Pericardium fibroblast (primary cell): Measurements from ENCODE around the gene ISOC2. TPM values are rescaled to one million over a fixed set of nuclear protein-coding genes. Genes with fewer than 3 reads are reported as not detected.

ENCODE experiments used
- total RNA-seq: library from RNA; depleted of rRNA; stranded (reverse); fragments of >200 nt; gene quantifications from 2 replicates; pipeline ENCODE4 v1.2.3, GENCODE V29; 2015

ISOC2 gene, protein sequence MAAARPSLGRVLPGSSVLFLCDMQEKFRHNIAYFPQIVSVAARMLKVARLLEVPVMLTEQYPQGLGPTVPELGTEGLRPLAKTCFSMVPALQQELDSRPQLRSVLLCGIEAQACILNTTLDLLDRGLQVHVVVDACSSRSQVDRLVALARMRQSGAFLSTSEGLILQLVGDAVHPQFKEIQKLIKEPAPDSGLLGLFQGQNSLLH
- 86.5 and 89.5 TPM in 2 replicates for total RNA-seq

DNA sequence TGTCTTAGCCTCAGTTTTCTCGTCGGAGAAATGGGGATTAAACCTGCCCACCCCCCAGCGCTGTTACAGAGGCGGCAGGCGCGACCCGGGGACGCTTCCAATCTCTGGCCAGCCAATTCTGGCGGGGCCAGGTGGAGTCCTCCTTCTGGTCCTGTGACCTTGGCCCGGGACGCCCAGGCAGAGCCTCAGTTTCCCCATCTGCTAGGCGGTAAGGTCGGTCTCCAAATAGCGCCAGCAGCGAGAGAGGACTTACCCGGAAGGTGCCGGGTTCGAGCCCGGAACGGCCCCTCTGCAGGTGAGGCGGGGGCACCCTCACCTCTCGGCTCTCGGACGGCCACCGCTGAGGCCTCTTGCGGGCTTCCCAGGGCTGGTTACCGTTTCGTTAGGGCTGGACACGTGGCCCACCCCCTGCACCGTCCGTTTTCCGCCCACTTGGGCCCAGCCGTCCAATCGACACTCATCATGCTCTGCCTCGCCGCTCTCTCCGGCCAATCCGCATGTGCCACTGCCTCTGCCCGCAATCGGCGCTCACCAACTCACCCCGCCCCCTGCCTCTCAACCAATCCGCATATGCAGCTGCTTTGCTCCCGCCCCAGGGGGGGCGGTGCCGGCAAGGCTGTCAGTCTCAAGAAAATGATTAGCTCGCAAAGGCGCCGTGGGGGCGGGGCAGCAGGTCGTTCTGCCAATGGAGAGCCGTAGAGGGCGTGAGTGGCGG lies at the start of gene ISOC2:
Gene ISOC2 (minus strand): TSS at position 384 of the 715 bp plus-strand sequence. CDS start 5,156 bp downstream, outside the sequence.

DNA sequence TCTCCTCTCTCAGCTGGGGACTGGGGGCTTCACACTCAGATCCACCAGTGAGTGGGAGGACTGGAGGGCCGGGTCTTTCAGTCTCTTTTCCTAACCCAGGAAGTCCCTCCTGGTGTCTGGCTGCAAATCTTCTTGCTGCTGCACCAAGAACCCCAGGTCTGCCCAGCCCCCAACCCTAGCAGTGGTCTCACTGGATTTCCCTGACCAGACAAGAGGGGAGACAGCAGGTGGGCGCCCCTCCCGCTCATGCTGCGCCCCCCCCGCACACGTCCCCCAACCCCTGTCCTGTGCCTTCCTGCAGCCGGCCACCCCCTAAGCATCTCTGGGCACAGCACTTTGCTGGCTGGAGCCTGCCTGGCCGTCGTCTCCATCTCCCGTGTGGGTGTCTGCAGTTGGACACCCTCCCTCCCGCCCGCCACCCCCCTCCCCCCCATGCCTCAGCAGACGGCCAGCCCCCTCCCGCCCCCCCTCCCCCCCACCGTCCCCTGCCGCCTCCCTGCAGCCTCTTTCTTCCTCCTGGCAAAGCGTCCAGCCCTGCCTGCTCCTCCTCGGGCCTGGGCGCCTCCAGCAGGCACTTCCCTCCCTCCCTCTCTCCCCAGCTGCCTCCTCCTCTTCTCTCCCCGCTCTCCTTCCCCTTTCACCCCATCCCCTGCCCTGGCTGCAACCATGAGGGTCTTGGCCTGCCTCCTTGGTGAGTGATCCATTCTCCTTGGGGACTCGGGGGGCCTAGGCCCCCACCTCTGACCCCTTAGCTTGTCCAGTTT lies 26.7 kb upstream of the ISOC2 start, which contains the start of gene SSC5D:
Gene SSC5D (plus strand): TSS at position 513 of the 764 bp plus-strand sequence. CDS start 154 bp downstream, at position 667.

DNA sequence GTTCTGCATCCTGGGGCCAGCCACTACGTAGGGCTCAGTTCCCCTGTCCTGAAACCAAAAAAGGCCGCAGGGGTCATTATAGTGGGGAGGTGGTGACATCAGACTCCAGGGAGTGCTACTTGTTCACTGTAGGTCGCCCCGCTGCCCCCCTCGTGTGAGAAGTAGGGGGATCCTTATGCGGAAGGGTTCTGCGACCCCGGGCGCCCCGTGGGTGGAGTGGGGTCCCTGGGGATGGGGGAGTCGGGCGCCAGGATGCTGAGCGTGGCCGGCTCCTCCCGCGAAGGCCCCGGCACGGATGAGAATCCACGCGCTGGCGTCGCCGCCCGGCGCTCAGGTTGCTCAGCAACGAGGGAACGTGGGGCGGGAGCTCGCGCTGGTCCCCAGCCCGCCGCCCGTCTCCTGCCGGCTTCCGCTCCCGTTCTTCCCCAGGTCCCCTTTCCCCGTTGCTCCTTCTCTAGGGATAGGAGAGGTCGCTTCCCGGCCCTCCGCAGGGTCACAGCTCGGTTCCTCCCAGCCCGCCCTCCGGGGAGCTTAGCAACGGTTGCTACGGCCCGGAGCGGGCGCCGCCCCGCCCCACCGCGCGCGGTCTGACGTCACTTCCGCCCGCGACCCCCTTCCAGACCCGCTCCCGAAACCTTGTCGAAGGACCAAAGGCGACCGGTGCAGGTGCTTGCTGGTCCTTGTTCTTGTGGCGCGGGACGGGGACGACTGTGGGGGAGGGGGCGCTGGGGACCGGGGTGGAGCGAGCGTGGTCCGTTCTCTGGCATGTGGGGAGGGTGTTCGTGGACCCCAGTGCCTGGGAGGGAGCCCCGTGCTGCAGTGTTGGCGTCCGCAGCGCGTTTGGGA lies 23.4 kb upstream of the ISOC2 start, which contains the start of gene NAT14:
Gene NAT14 (plus strand): TSS at position 596 of the 846 bp plus-strand sequence. CDS start 521 bp downstream, outside the sequence.

DNA sequence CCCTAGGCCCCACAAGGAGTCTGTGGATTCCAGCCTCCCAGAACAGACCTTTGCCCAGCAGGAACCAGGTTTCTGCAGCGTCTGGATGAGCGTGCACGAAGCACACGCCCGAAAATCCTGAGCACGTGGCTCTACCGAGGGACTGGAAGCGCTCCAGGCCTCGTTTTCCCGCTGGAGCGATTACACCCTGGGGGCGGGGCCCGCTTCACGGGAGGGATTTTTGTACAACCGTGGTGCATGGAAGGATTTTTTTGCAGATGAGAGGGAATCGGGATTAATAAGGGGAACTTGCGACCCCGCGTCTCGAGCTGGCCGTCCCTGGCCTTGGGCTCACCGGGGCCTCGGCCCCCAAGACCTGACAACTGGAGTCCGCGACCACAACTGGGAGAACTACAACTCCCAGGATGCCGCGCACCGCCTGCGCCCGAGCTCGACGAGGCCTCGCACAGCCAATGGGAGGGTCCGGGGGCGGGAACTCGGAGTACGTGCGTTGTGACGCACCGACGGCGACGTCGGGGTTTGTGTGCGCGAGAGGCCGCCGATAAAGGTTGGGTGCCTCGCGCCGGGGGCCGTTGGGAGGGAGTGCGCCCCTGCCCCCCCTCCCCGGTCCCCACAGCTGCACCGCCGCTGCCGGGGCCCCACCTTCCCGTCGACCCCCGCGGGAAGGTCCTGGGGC lies 14.8 kb upstream of the ISOC2 start, which contains the start of gene ZNF628:
Gene ZNF628 (plus strand): TSS at position 518 of the 676 bp plus-strand sequence. CDS start 3,294 bp downstream, outside the sequence.

DNA sequence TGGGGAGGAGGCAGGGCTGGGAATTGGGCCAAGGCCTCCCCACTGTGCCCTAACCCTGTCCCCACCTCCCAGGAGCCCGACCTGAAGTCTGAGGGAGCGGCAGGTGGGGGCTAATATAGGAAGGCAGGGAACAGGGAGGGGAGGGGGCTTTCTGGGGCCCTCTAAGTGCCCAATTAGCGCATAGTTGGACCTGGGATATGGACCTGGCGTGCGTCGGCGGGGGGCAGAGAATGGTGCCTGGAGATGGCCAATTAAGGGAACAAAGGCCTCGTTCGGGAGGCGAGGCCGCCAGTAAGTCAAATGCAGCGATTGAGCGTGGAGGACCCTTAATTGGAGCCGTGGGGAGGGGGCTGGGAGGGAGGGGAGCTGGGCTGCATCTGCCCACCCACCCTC lies 3.2 kb upstream of the ISOC2 start, which contains the start of gene C19orf85:
Gene C19orf85 (minus strand): TSS at position 90 of the 393 bp plus-strand sequence. CDS start 197 bp downstream, outside the sequence.

DNA sequence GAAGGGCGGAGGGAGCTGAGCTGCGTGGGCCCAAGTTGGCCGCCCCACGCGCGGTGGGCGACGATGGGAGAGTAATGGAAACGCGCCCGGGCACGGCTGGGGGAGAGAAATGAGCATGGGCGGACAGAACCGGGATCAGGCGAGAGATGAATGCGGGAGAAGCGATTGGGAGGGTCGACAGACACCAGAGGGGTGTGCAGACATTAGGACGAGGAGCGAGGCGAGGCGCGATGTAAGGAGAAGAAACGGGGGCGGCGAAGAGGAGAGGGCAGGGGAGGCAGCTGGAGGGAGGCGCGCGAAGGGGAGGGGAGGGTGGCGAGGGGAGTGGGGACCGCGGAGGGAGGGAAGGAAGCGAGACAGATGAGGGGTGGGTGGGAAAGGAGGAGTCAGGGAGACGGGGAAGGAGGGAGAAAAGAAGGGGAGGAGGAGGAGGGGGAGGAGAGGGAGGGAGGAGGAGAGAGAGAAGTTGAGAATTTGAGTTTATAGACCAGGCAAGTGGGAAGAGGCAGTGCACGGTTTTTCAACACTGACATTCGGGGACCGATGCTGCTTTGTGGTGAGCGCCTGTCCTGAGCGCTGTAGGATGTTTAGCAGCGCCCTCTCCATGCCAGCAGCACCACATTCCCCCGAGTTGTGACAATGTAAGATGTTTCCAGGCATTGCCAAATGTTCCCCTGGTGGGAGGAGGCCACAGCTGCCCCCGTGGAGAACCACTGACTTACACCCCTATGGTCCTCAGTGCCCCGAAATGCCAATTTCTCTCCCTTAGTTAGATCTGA lies 18.2 kb downstream of the ISOC2 start, which contains the start of gene SHISA7:
Gene SHISA7 (minus strand): TSS at position 256 of the 779 bp plus-strand sequence. CDS start 437 bp downstream, outside the sequence.

DNA sequence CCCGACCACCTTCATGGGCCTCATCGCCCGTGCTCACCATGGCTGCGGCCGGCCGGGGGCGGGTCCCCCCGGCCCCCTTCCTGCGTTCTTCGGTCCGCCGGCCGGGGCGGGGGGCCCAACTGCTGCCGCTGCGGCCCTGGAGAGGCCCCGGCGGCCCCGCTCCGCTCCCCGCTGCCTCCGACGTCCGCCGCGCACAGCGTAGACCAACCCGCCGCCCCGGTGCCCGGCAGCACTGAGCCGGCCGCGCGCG lies 54.0 kb downstream of the ISOC2 start, which contains the start of gene UBE2S:
Gene UBE2S (minus strand): TSS at position 239 of the 250 bp plus-strand sequence. CDS start 199 bp downstream, at position 40.

Other genes starting within 250 kb of the ISOC2 start
- 0.51 and 0.93 TPM in 2 replicates for gene TMEM86B, start 232.9 kb downstream of the ISOC2 start, total RNA-seq
- 30.5 and 31.7 TPM in 2 replicates for gene PPP6R1, start 202.6 kb downstream of the ISOC2 start, total RNA-seq
- gene HSPBP1, start 181.5 kb downstream of the ISOC2 start, total RNA-seq: 26.7 and 37.5 TPM in 2 replicates
- gene BRSK1, start 177.6 kb downstream of the ISOC2 start, total RNA-seq: 2.2 and 8.6 TPM in 2 replicates
- gene TMEM150B, start 136.3 kb downstream of the ISOC2 start, total RNA-seq: not detected in 2 replicates
- 6.4 and 6.5 TPM in 2 replicates for gene KMT5C, start 121.8 kb downstream of the ISOC2 start, total RNA-seq
- gene COX6B2, start 106.9 kb downstream of the ISOC2 start, total RNA-seq: not detected in 2 replicates
- gene GARIN5B, start 98.4 kb downstream of the ISOC2 start, total RNA-seq: not detected in 2 replicates
- 0.77 TPM in 1 of 2 replicates, not detected in the other for gene IL11, start 91.2 kb downstream of the ISOC2 start, total RNA-seq
- 0.17 TPM in 1 of 2 replicates, not detected in the other for gene TMEM190, start 84.8 kb downstream of the ISOC2 start, total RNA-seq
- 0.23 and 0.60 TPM in 2 replicates for gene TMEM238, start 77.3 kb downstream of the ISOC2 start, total RNA-seq
- 452 and 1,009 TPM in 2 replicates for gene RPL28, start 75.7 kb downstream of the ISOC2 start, total RNA-seq
- 42.2 and 50.1 TPM in 2 replicates for gene UBE2S, start 53.9 kb downstream of the ISOC2 start, total RNA-seq
- not detected in 2 replicates for gene SHISA7, start 18.3 kb downstream of the ISOC2 start, total RNA-seq
- gene C19orf85, start 3.1 kb upstream of the ISOC2 start, total RNA-seq: not detected in 2 replicates
- 1.9 and 4.2 TPM in 2 replicates for gene ZNF628, start 15.0 kb upstream of the ISOC2 start, total RNA-seq
- gene NAT14, start 23.5 kb upstream of the ISOC2 start, total RNA-seq: 16.6 and 25.1 TPM in 2 replicates
- 9.1 and 19.5 TPM in 2 replicates for gene SSC5D, start 26.8 kb upstream of the ISOC2 start, total RNA-seq
- gene SBK2, start 75.5 kb upstream of the ISOC2 start, total RNA-seq: not detected in 2 replicates
- not detected in 2 replicates for gene SBK3, start 83.9 kb upstream of the ISOC2 start, total RNA-seq
- 10.7 and 11.9 TPM in 2 replicates for gene ZNF579, start 119.2 kb upstream of the ISOC2 start, total RNA-seq
- gene FIZ1, start 137.9 kb upstream of the ISOC2 start, total RNA-seq: 4.8 and 6.1 TPM in 2 replicates
- gene ZNF524, start 138.6 kb upstream of the ISOC2 start, total RNA-seq: 25.6 and 46.4 TPM in 2 replicates
- 4.6 and 4.9 TPM in 2 replicates for gene ZNF865, start 144.0 kb upstream of the ISOC2 start, total RNA-seq
- 4.7 and 5.2 TPM in 2 replicates for gene ZNF784, start 162.9 kb upstream of the ISOC2 start, total RNA-seq
- gene ZNF580, start 179.4 kb upstream of the ISOC2 start, total RNA-seq: 27.0 and 32.3 TPM in 2 replicates
- gene ZNF581, start 182.0 kb upstream of the ISOC2 start, total RNA-seq: 29.1 and 59.8 TPM in 2 replicates
- 19.0 and 19.8 TPM in 2 replicates for gene CCDC106, start 186.6 kb upstream of the ISOC2 start, total RNA-seq
- 82.9 and 105 TPM in 2 replicates for gene U2AF2, start 193.4 kb upstream of the ISOC2 start, total RNA-seq
- 119 and 121 TPM in 2 replicates for gene EPN1, start 213.6 kb upstream of the ISOC2 start, total RNA-seq